ENCODE results near the gene INPP4B.

INPP4B gene

DNA sequence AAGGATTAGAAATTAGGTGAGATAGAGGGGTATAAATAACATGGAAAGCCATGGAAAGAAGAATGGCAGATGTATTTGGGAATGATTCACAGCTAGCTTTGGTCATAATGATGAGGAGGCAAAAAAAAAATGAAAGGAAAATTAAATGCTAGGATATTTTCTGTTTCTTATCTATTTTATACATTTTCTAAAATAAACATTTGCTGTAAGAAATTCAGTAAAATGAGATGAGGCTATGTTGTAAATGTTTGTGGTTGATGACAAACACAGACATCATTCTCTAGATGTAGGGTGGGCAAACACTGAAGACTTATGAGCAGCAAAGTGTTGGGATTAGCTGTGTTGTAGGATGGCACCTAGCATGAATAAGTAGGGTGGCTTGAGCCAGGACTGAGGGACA lies 802.6 kb downstream of the INPP4B start:
- no peak for DNase-seq (ENCODE audit: low spot score)
- H2AFZ ChIP-seq (ENCODE audit: low read length) = no peak overlapping the region
- no peak overlapping the region for H3K9ac ChIP-seq (ENCODE audit: low read depth, low read length, poor library complexity)
- no peak overlapping the region for H2BK15ac ChIP-seq (ENCODE audit: low read length)
- H3K4me3 ChIP-seq (ENCODE audit: low read length in 2 of 2) = no peak overlapping the region
- H3K27me3 ChIP-seq (ENCODE audit: control insufficient read depth in 3 of 3, insufficient read depth in 3 of 3, low read depth in 1 of 3, low read length in 3 of 3) = no peaks in the 10 kb centered on the region
- H2BK120ac ChIP-seq (ENCODE audit: low read depth, low read length) = no peak overlapping the region
- no peak overlapping the region for H2BK12ac ChIP-seq (ENCODE audit: low read length)
- no peak overlapping the region for H3K4ac ChIP-seq (ENCODE audit: low read length)
- no peak overlapping the region for H2BK5ac ChIP-seq (ENCODE audit: low read length)
- H3K14ac ChIP-seq (ENCODE audit: low read length) = no peak overlapping the region
- H3K4me1 ChIP-seq (ENCODE audit: control insufficient read depth in 2 of 2, insufficient read depth in 1 of 2, low read depth in 1 of 2, low read length in 2 of 2) = no peaks in the 10 kb centered on the region
- H3K9me3 ChIP-seq (replicated peaks in 1 of 2; ENCODE audit: control insufficient read depth in 2 of 2, insufficient read depth in 1 of 2, low read depth in 1 of 2, low read length in 2 of 2) = no peaks in the 10 kb centered on the region
- no peak overlapping the region for H3K23ac ChIP-seq (ENCODE audit: low read depth, low read length, poor library complexity)
- H3K36me3 ChIP-seq (replicated peaks in 1 of 2; ENCODE audit: control insufficient read depth in 2 of 2, insufficient read depth in 2 of 2, low read length in 2 of 2) = no peaks in the 10 kb centered on the region
- H3K4me2 ChIP-seq (ENCODE audit: insufficient read depth, low read length, poor library complexity, severe bottlenecking) = no peak overlapping the region
- no peak overlapping the region for H4K8ac ChIP-seq (ENCODE audit: low read depth, low read length)
- no peaks in the 10 kb centered on the region for H3K79me1 ChIP-seq (ENCODE audit: low read depth, low read length)
- no peak overlapping the region for H4K91ac ChIP-seq (ENCODE audit: low read depth, low read length, poor library complexity)
- H2AK5ac ChIP-seq (ENCODE audit: low read depth, low read length) = no peak overlapping the region
- no peak overlapping the region for H3K27ac ChIP-seq (replicated peaks; ENCODE audit: low read length)
- H3K18ac ChIP-seq (ENCODE audit: low read length) = no peak overlapping the region

- Histone ChIP-seq H3K18ac (ENCODE audit: low read length) (no peak overlapping the region), H3K9ac (ENCODE audit: low read depth, low read length, poor library complexity) (no peak overlapping the region), H3K4me1 (ENCODE audit: control insufficient read depth in 2 of 2, insufficient read depth in 1 of 2, low read depth in 1 of 2, low read length in 2 of 2) (no peaks in the 10 kb centered on the region), H3K27me3 (ENCODE audit: control insufficient read depth in 3 of 3, insufficient read depth in 3 of 3, low read depth in 1 of 3, low read length in 3 of 3) (no peaks in the 10 kb centered on the region), H2BK120ac (ENCODE audit: low read depth, low read length) (no peak overlapping the region), H3K4me2 (ENCODE audit: insufficient read depth, low read length, poor library complexity, severe bottlenecking) (no peak overlapping the region), H3K14ac (ENCODE audit: low read length) (no peak overlapping the region), H4K91ac (ENCODE audit: low read depth, low read length, poor library complexity) (no peak overlapping the region), H3K4ac (ENCODE audit: low read length) (no peak overlapping the region), H2BK5ac (ENCODE audit: low read length) (no peak overlapping the region), H3K27ac (replicated peaks; ENCODE audit: low read length) (no peak overlapping the region), H2AFZ (ENCODE audit: low read length) (no peak overlapping the region), H3K36me3 (replicated peaks in 1 of 2; ENCODE audit: control insufficient read depth in 2 of 2, insufficient read depth in 2 of 2, low read length in 2 of 2) (no peaks in the 10 kb centered on the region), H3K23ac (ENCODE audit: low read depth, low read length, poor library complexity) (no peak overlapping the region), H3K79me1 (ENCODE audit: low read depth, low read length) (no peaks in the 10 kb centered on the region), H2AK5ac (ENCODE audit: low read depth, low read length) (no peak overlapping the region), H3K9me3 (replicated peaks in 1 of 2; ENCODE audit: control insufficient read depth in 2 of 2, insufficient read depth in 1 of 2, low read depth in 1 of 2, low read length in 2 of 2) (no peaks in the 10 kb centered on the region), H4K8ac (ENCODE audit: low read depth, low read length) (no peak overlapping the region), H2BK15ac (ENCODE audit: low read length) (no peak overlapping the region), H2BK12ac (ENCODE audit: low read length) (no peak overlapping the region), H3K4me3 (ENCODE audit: low read length in 2 of 2) (no peak overlapping the region)
- DNase-seq (ENCODE audit: low spot score) = no peak
- WGBS, 2 donors (ENCODE audit: extremely low coverage in 2 of 2, insufficient read length in 2 of 2, insufficient replicate concordance in 1 of 2) = no CpG with 5 or more reads among the region's 1 CpG
Measured at GRCh38 chr4:142041788-142042187, 804.3 kb downstream of the INPP4B start.

- no peak overlapping the region for H4K8ac ChIP-seq (ENCODE audit: low read depth, low read length)
- no peak overlapping the region for H3K9ac ChIP-seq (ENCODE audit: low read depth, low read length, poor library complexity)
- no peak overlapping the region for H3K4me2 ChIP-seq (ENCODE audit: insufficient read depth, low read length, poor library complexity, severe bottlenecking)
- no peak overlapping the region for H2BK15ac ChIP-seq (ENCODE audit: low read length)
- H2BK120ac ChIP-seq (ENCODE audit: low read depth, low read length) = no peak overlapping the region
- no peak overlapping the region for H2BK12ac ChIP-seq (ENCODE audit: low read length)
- H3K18ac ChIP-seq (ENCODE audit: low read length) = no peak overlapping the region
- H3K27me3 ChIP-seq (ENCODE audit: control insufficient read depth in 3 of 3, insufficient read depth in 3 of 3, low read depth in 1 of 3, low read length in 3 of 3) = no peaks in the 10 kb centered on the region
- H3K9me3 ChIP-seq (replicated peaks in 1 of 2; ENCODE audit: control insufficient read depth in 2 of 2, insufficient read depth in 1 of 2, low read depth in 1 of 2, low read length in 2 of 2) = no peaks in the 10 kb centered on the region
- H3K4ac ChIP-seq (ENCODE audit: low read length) = no peak overlapping the region
- no peak overlapping the region for H3K4me3 ChIP-seq (ENCODE audit: low read length in 2 of 2)
- no peak overlapping the region for H4K91ac ChIP-seq (ENCODE audit: low read depth, low read length, poor library complexity)
- H3K23ac ChIP-seq (ENCODE audit: low read depth, low read length, poor library complexity) = no peak overlapping the region
- no peak overlapping the region for H3K27ac ChIP-seq (replicated peaks; ENCODE audit: low read length)
- DNase-seq (ENCODE audit: low spot score) = no peak
- H3K79me1 ChIP-seq (ENCODE audit: low read depth, low read length) = no peaks in the 10 kb centered on the region
- no peaks in the 10 kb centered on the region for H3K4me1 ChIP-seq (ENCODE audit: control insufficient read depth in 2 of 2, insufficient read depth in 1 of 2, low read depth in 1 of 2, low read length in 2 of 2)
- no peak overlapping the region for H2BK5ac ChIP-seq (ENCODE audit: low read length)
- H3K14ac ChIP-seq (ENCODE audit: low read length) = no peak overlapping the region
- whole genome bisulfite sequencing, 2 donors (ENCODE audit: extremely low coverage in 2 of 2, insufficient read length in 2 of 2, insufficient replicate concordance in 1 of 2) = no CpG with 5 or more reads among the region's 3 CpGs
- no peaks in the 10 kb centered on the region for H3K36me3 ChIP-seq (replicated peaks in 1 of 2; ENCODE audit: control insufficient read depth in 2 of 2, insufficient read depth in 2 of 2, low read length in 2 of 2)
- H2AFZ ChIP-seq (ENCODE audit: low read length) = no peak overlapping the region
- no peak overlapping the region for H2AK5ac ChIP-seq (ENCODE audit: low read depth, low read length)
Measured at GRCh38 chr4:142040043-142040442, 806.1 kb downstream of the INPP4B start.

DNA sequence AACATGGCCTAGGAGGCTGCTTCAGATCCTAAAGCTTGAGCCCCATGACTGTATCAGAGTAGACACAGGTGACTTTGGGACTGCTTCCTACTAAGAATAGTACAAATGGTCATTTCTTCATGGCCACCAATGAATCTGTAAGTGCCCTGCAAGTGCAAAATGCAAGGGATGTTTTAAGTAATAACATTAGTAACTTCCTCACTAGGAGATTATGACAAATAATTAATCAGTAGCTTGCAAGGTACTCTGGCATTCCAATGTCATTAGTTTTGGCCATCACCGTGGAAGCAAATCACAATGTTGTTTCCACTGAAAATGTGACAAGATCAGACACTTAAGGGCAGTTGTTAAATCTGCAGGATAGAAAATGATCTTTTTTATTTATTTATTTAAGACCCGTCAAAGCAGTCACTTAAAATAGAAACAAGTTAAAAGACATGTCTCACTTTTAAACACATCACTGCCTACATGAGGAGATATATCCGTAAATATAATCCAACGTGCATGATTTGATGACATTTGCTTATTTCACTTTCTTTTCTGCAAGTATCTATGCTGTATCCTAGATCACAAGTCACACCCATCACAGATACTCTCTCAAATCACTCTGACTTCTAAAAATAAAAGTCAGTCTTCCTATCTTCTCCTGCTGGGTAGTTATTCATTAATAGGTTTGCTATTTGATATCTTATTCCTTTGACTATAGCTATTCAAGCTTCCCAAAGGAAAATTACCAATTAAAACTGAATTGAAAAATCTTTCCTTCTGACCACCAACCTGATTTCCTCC lies 809.1 kb downstream of the INPP4B start:
- H3K9me3 ChIP-seq (replicated peaks in 1 of 2; ENCODE audit: control insufficient read depth in 2 of 2, insufficient read depth in 1 of 2, low read depth in 1 of 2, low read length in 2 of 2) = no peaks in the 10 kb centered on the region
- no peak overlapping the region for H3K23ac ChIP-seq (ENCODE audit: low read depth, low read length, poor library complexity)
- no peak overlapping the region for H2AK5ac ChIP-seq (ENCODE audit: low read depth, low read length)
- no peak overlapping the region for H3K4me3 ChIP-seq (ENCODE audit: low read length in 2 of 2)
- H3K14ac ChIP-seq (ENCODE audit: low read length) = no peak overlapping the region
- no peak for DNase-seq (ENCODE audit: low spot score)
- no peaks in the 10 kb centered on the region for H3K36me3 ChIP-seq (replicated peaks in 1 of 2; ENCODE audit: control insufficient read depth in 2 of 2, insufficient read depth in 2 of 2, low read length in 2 of 2)
- no peak overlapping the region for H4K91ac ChIP-seq (ENCODE audit: low read depth, low read length, poor library complexity)
- no peak overlapping the region for H4K8ac ChIP-seq (ENCODE audit: low read depth, low read length)
- WGBS, 2 donors (ENCODE audit: extremely low coverage in 2 of 2, insufficient read length in 2 of 2, insufficient replicate concordance in 1 of 2) = no CpG with 5 or more reads among the region's 4 CpGs
- H3K27ac ChIP-seq (replicated peaks; ENCODE audit: low read length) = no peak overlapping the region
- H2AFZ ChIP-seq (ENCODE audit: low read length) = no peak overlapping the region
- no peaks in the 10 kb centered on the region for H3K79me1 ChIP-seq (ENCODE audit: low read depth, low read length)
- H3K4me2 ChIP-seq (ENCODE audit: insufficient read depth, low read length, poor library complexity, severe bottlenecking) = no peak overlapping the region
- H3K18ac ChIP-seq (ENCODE audit: low read length) = no peak overlapping the region
- no peak overlapping the region for H3K9ac ChIP-seq (ENCODE audit: low read depth, low read length, poor library complexity)
- H3K4ac ChIP-seq (ENCODE audit: low read length) = no peak overlapping the region
- no peak overlapping the region for H2BK12ac ChIP-seq (ENCODE audit: low read length)
- H3K27me3 ChIP-seq (ENCODE audit: control insufficient read depth in 3 of 3, insufficient read depth in 3 of 3, low read depth in 1 of 3, low read length in 3 of 3) = no peaks in the 10 kb centered on the region
- H2BK120ac ChIP-seq (ENCODE audit: low read depth, low read length) = no peak overlapping the region
- H2BK5ac ChIP-seq (ENCODE audit: low read length) = no peak overlapping the region
- H3K4me1 ChIP-seq (ENCODE audit: control insufficient read depth in 2 of 2, insufficient read depth in 1 of 2, low read depth in 1 of 2, low read length in 2 of 2) = no peaks in the 10 kb centered on the region
- H2BK15ac ChIP-seq (ENCODE audit: low read length) = no peak overlapping the region
